ENCODE measurements around the gene ECSIT. TPM values are rescaled to one million over a fixed set of nuclear protein-coding genes. Genes with fewer than 3 reads are reported as not detected.
A peak's percentile ranks its signal among the peaks of the same experiment; 100 is the strongest.

The ECSIT gene
- total and polyA plus RNA-seq, 7 donors = 84.3 to 196 (median 113) TPM

GRCh38 chr19:11507370-11508078 lies 21.4 kb downstream of the ECSIT start:
- intact Hi-C loops (cut with DNase I) = loop anchor here in 1 of 2 donors (10.0 kb wide), 1 partner anchor 133 kb away; the partner anchor contains the start of gene SWSAP1
- ATAC-seq = no peak
- no peak for DNase-seq
- Histone ChIP-seq H3K4me1 (peaks cover 4% of the 10 kb centered on the region), H3K9me3 (no peaks in the 10 kb centered on the region), H3K27ac (no peak overlapping the region), H3K27me3 (ENCODE audit: insufficient read depth in 3 of 3, low read length in 2 of 3) (no peaks in the 10 kb centered on the region), H3K36me3 (ENCODE audit: insufficient read depth in 1 of 2, low read depth in 1 of 2) (peaks cover 0 to 29% of the 10 kb centered on the region in 2 donors), H3K4me3 (no peak overlapping the region)
- no peak for TF ChIP-seq CTCF (IDR thresholded peaks at IDR 0.05)
- 87 to 89% (median 88%) methylated on average over 18 of the region's 18 CpGs for WGBS, 3 donors

DNA sequence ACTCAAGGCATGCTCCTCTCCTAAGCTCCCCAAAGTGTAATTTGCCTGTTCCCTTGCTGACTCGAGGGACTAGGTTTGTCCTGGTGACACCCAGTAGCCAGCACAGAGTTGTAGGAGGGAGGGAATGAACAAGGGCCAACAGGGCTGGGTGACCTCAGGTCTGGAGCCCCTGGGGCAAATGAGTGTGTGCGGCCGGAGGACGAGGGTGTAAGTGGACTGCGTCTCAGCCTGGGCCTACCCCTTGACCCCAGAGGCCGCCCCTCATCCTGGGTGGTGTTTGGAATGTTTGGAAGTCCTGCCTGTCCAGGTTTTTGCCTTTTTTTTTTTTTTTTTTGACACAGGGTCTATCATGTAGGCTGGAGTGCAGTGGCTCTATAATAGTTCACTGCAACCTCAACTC lies 22.0 kb downstream of the ECSIT start:
- 87 to 90% (median 90%) methylated on average over 6 of the region's 6 CpGs for WGBS, 3 donors
- no peaks in the 10 kb centered on the region for H3K27me3 ChIP-seq (ENCODE audit: insufficient read depth in 3 of 3, low read length in 2 of 3)
- H3K4me1 ChIP-seq = peaks cover 4% of the 10 kb centered on the region
- no peak for ATAC-seq
- H3K36me3 ChIP-seq (ENCODE audit: insufficient read depth in 1 of 2, low read depth in 1 of 2) = peaks cover 0 to 23% of the 10 kb centered on the region in 2 donors
- TF ChIP-seq CTCF (IDR thresholded peaks at IDR 0.05) = no peak
- no peak overlapping the region for H3K27ac ChIP-seq
- H3K4me3 ChIP-seq = no peak overlapping the region
- DNase-seq = no peak
- intact Hi-C loops (cut with DNase I) = loop anchor here in 1 of 2 donors (10.0 kb wide), 1 partner anchor 132 kb away; the partner anchor contains the start of gene SWSAP1
- H3K9me3 ChIP-seq = no peaks in the 10 kb centered on the region

DNA sequence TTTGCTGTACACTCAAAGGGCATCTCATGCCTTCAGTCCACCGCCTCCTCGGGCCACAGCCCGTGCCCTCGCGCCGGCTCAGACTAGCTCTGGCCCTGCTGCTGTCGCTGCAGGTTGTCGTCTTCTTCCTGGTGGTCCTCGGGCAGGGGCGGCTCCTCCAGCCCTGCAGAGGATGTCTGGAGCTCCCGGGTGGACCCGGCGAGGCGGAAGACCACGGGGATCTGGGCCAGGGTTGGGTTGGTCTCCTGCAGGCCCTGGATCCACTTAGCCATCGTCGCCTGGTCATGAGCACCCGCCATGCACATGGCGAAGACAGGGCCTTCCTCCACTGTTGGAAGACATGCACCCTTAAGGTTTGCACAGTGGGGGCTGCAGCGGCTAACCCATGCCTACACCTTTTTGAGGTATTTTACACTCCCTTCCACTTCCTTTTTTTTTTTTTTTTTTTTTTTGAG lies 22.8 kb downstream of the ECSIT start:
- no peak for TF ChIP-seq CTCF (IDR thresholded peaks at IDR 0.05)
- Histone ChIP-seq H3K27ac (peak overlapping the region; percentile 93), H3K27me3 (ENCODE audit: insufficient read depth in 3 of 3, low read length in 2 of 3) (no peaks in the 10 kb centered on the region), H3K36me3 (ENCODE audit: insufficient read depth in 1 of 2, low read depth in 1 of 2) (peaks cover 0 to 15% of the 10 kb centered on the region in 2 donors), H3K4me3 (peak overlapping the region; percentile 84), H3K4me1 (peaks cover 4% of the 10 kb centered on the region), H3K9me3 (no peaks in the 10 kb centered on the region)
- DNase-seq (no peak), ATAC-seq (peak; percentile 27 to 43 (median 30))
- intact Hi-C loops (cut with DNase I) = loop anchor here in 1 of 2 donors (10.0 kb wide), 1 partner anchor 131 kb away; the partner anchor contains the start of gene SWSAP1
- 18 to 24% (median 23%) methylated on average over 19 to 20 of the region's 20 CpGs for WGBS, 3 donors

DNA sequence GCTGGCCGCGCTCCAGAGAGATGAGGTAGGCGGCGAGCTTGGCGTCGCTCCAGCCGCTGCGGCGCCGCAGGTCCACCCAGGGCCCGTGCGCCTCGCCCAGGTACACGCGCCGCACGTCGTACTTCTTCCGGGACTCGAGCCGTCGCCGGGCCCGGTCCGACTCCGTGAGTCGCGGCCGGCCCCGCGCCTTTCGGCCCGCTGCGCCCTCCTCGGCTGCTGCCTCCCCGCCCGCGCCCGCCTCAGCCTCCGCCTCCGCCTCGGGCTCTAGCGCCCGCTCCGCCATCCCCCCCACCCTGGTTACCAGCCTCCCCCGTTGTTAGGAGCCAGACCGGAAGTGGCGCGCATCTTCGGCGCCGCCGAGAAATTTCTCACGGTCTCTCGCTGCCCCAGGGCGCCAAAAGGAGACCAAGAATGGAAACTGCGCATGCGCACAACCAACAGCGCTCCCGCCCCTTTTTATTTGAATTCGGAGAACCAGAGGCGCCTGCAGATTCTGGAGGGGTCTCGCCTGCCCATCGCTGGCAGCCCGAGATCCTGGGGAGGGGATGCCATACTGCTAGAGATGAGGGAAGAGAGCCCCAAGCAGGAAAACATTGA lies 23.3 kb downstream of the ECSIT start, which contains the start of gene ZNF653:
Gene ZNF653 (minus strand): TSS at position 336 of the 597 bp plus-strand sequence. CDS start 53 bp downstream, at position 283.
- Histone ChIP-seq H3K4me3 (peak within 1 kb of the TSS; percentile 84), H3K27ac (peak within 1 kb of the TSS; percentile 93), H3K36me3 (ENCODE audit: insufficient read depth in 1 of 2, low read depth in 1 of 2) (peaks cover 0 to 12% of the 10 kb centered on the region in 2 donors), H3K9me3 (no peaks in the 10 kb centered on the region), H3K27me3 (ENCODE audit: insufficient read depth in 3 of 3, low read length in 2 of 3) (no peaks in the 10 kb centered on the region), H3K4me1 (peaks cover 4% of the 10 kb centered on the region)
- WGBS, 3 donors = 0 to 1% (median 1%) methylated on average over 45 to 65 of the region's 65 CpGs
- ATAC-seq (peak; percentile 82 to 89 (median 86)), DNase-seq (peak; percentile 92 to 97)
- TF ChIP-seq CTCF (IDR thresholded peaks at IDR 0.05) = no peak
- intact Hi-C loops (cut with DNase I) = loop anchor here in 1 of 2 donors (10.0 kb wide), 1 partner anchor 131 kb away; the partner anchor contains the start of gene SWSAP1
